H4 (cell line): Measurements from ENCODE around the gene RNU6-9. TPM values are rescaled to one million over a fixed set of nuclear protein-coding genes. Genes with fewer than 3 reads are reported as not detected.
A peak's percentile ranks its signal among the peaks of the same experiment; 100 is the strongest.
"Not testable (repeated sequence)": the region's sequence is repeated elsewhere in the genome, so short reads cannot be mapped to it uniquely, and the experiment has no call there.

ENCODE experiments used
- DNase-seq: peaks from one replicate; pipeline ENCODE4 v3.0.0-alpha.2; 2015; ENCODE audit warnings: low spot score
- total RNA-seq: library from RNA; depleted of rRNA; stranded (reverse); fragments of >200 nt; shearing (Covaris generic); gene quantifications from 2 replicates; pipeline ENCODE4 v1.2.3, GENCODE V29; 2014; rRNA removed

The RNU6-9 gene
- total RNA-seq = not detected in 2 replicates

DNA sequence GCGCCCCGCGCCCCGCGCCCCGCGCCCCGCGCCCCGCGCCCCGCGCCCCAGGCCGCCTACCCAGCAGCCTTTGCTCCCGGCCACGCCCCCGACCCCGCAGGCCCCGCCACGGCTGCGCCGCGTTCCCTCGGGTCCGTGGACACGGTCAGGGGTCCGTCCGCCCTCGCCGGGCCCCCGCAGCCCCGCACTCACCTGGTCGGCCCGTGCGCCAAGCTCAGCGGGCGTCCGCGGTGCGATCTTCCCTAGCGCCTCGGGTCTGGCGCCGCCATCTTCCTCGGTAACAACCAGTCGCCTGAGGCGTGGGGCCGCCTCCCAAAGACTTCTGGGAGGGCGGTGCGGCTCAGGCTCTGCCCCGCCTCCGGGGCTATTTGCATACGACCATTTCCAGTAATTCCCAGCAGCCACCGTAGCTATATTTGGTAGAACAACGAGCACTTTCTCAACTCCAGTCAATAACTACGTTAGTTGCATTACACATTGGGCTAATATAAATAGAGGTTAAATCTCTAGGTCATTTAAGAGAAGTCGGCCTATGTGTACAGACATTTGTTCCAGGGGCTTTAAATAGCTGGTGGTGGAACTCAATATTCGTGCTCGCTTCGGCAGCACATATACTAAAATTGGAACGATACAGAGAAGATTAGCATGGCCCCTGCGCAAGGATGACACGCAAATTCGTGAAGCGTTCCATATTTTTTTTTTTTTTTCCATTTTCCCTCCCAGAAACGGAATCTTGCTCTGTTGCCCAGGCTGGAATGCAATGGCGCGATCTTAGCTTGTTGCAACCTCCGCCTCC is at the start of gene RNU6-9, which contains the start of gene MED16:
RNU6-9 (plus strand) TSS at position 591 of the 796 bp plus-strand sequence.
MED16 (minus strand) TSS at position 294 of the 796 bp plus-strand sequence. CDS start 2,056 bp downstream, outside the sequence.
- peak; percentile 87 for DNase-seq

GRCh38 chr19:843836-844545 is 49.3 kb upstream of the RNU6-9 start:
- no peak for DNase-seq

DNA sequence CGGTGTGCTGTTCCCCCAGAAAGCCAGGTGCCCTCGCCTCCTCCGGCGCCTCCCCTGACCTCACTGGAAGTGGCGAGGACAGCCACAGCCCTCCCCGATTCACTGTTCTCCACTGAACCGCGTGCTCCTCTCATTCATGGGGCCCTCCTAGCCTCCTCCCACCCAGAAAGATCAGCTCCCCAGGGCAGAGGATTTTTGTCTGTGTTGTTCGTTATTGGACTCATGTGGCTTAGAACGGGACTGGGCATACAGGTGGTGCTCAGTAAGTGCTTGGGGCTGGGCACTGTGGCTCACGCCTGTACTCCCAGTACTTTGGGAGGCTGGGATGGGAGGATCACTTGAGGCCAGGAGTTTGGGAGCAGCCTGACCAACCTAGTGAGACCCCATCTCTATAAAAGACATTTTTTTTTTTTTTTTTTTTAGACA is 48.7 kb upstream of the RNU6-9 start:
- no peak for DNase-seq

- no peak for DNase-seq
Measured at GRCh38 chr19:845707-846521, 47.4 kb upstream of the RNU6-9 start.

GRCh38 chr19:848386-848921 is 44.8 kb upstream of the RNU6-9 start:
- DNase-seq = no peak

GRCh38 chr19:849195-849594 is 44.1 kb upstream of the RNU6-9 start:
- DNase-seq = not testable (repeated sequence)

DNA sequence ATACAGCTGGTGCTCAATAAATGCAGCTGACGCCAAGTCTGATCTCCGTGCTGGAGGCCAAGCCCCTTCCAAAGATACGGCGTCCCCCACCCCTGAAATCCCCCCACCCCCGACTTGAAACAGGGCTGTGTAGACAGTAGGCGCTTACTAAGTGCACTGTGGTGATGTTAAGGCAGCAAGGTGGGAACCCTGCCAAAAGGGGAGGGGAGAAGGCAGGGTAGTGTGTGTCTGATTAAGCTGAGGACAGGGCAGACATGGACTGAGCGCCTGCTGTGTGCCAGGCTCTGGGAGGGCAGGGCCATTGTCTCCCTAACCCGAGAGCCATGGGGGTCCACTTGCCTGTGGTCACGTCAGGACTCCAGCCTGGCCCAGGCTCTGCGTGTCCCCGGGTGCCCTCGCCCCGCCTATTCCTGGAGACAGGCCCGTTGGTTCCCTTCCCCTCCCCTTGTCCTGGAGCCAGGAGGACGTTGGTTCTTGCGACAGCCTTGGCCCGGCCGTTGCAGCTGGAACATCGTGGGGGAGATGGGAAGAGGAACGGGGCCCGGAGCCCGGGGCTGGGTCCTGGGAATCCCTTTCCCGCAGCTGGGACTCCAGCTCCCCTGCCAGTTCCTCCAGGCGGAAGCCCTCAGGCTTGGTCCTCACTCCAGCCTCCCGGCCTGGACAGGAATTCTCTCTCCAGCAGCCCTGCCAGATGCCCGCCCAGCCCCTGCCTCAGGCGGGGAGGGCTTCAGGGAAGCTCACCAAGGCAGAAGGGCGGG is 42.9 kb upstream of the RNU6-9 start:
- DNase-seq = peak; percentile 92

- DNase-seq = no peak
Measured at GRCh38 chr19:850979-851335, 42.3 kb upstream of the RNU6-9 start.

DNA sequence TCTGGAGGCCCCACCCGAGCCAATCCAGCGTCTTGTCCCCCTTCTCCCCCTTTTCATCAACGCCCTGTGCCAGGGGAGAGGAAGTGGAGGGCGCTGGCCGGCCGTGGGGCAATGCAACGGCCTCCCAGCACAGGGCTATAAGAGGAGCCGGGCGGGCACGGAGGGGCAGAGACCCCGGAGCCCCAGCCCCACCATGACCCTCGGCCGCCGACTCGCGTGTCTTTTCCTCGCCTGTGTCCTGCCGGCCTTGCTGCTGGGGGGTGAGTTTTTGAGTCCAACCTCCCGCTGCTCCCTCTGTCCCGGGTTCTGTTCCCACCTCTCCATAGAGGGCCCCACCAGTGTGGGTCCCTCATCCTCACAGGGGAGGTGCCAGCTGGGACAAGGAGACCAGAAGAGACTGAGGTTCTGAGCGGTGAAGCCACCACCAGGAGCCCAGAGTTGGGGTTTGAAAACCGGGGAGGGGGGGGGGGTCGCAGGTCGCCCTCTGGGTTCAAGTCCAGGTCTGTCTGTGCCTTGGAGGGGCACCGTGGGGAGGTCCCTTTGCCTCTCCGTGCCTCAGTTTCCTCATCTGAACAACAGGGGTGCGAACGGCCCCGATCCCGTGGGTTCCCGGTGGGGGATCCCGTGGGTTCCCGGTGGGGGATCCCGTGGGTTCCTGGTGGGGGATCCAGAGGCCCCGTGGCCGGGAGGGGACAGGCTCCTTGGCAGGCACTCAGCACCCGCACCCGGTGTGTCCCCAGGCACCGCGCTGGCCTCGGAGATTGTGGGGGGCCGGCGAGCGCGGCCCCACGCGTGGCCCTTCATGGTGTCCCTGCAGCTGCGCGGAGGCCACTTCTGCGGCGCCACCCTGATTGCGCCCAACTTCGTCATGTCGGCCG is 40.9 kb upstream of the RNU6-9 start, which contains the start of gene ELANE:
ELANE (plus strand) TSS at position 168 of the 878 bp plus-strand sequence; CDS start at position 194, 26 bp downstream.
- DNase-seq = no peak

GRCh38 chr19:853014-853585 is 40.2 kb upstream of the RNU6-9 start:
- DNase-seq = no peak

- DNase-seq = not testable (repeated sequence)
Measured at GRCh38 chr19:853614-854220, 39.6 kb upstream of the RNU6-9 start.

DNA sequence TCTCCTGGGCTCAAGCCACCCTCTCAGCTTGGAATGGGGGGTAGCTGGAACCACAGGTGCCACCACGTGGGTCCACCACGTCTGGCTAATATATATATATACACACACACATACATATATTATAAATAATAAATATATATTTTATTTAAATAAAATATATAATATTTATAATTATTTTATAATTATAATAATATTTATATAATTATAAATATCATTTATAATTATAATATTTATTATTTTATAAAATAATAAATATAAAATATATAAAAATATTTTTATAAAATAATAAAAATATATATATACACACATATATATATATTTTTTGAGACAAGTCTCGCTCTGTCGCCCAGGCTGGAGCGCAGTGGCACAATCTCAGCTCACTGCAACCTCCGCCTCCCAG is 38.7 kb upstream of the RNU6-9 start:
- no peak for DNase-seq

DNA sequence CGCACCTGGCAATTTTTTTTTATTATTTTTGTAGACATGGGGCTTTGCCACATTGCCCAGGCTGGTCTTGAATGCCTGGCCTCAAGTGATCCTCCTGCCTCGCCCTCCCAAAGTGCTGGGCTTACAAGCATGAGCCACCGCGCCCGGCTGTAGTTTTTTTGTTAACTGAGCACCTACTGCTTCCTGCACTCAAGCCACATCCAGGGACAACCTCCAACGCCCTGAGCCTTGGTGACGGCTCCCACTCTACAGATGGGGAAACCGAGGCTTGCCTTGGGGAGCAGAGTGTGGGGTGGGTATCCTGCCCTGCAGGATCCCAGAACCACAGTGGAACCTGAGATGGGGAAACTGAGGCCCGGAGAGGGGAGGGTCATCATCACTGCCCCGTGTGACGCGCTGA is 38.1 kb upstream of the RNU6-9 start:
- no peak for DNase-seq

- no peak for DNase-seq
Measured at GRCh38 chr19:855566-856120, 37.6 kb upstream of the RNU6-9 start.

- DNase-seq = no peak
Measured at GRCh38 chr19:858284-858683, 35.0 kb upstream of the RNU6-9 start.

GRCh38 chr19:858868-859843 is 34.1 kb upstream of the RNU6-9 start, which contains the start of gene CFD:
Gene CFD (plus strand): TSS chr19:859664. CDS start chr19:859690, 26 bp downstream.
- no peak for DNase-seq

DNA sequence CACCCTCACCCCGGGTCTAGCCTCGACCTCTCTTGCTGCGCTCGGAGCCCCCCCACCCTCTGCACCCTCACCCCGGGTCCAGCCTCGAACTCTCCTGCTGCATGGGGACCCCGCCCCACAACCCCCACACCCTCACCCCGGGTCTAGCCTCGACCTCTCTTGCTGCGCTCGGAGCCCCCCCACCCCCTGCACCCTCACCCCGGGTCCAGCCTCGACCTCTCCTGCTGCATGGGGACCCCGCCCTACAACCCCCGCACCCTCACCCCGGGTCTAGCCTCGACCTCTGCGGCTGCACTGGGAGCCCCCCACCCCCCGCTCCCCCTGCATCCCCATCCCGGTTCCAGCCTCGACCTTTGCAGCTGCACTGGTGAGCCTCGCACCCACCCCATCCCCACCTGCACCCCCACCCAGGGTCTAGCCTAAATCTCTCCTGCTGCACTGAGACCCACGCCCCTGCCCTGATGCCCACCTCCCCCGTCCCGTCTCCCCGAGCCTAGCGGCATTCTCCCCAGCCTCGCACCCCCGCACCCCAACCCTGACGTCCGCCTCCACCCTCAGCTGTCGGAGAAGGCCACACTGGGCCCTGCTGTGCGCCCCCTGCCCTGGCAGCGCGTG is 32.0 kb upstream of the RNU6-9 start:
- DNase-seq = no peak
